ENCODE data around the gene C6orf132. TPM values are rescaled to one million over a fixed set of nuclear protein-coding genes. Genes with fewer than 3 reads are reported as not detected.
A peak's percentile ranks its signal among the peaks of the same experiment; 100 is the strongest.

C6orf132 gene
- total RNA-seq, 1 experiment from 2014 or later = 48.4 TPM

GRCh38 chr6:42099340-42100028, 42.9 kb downstream of the C6orf132 start:
- no peak overlapping the region for H2AFZ ChIP-seq (ENCODE audit: low read length)
- no peak overlapping the region for H4K5ac ChIP-seq (ENCODE audit: insufficient read length, low read depth, low read length)
- no peak overlapping the region for H4K91ac ChIP-seq (ENCODE audit: insufficient read length, low read depth, low read length)
- H3K14ac ChIP-seq (ENCODE audit: insufficient read depth, low read length) = no peak overlapping the region
- peaks cover 3% of the 10 kb centered on the region for H3K23me2 ChIP-seq (ENCODE audit: insufficient read length, low read depth, low read length, poor library complexity, severe bottlenecking)
- no peak overlapping the region for H3K4ac ChIP-seq (ENCODE audit: low read depth, low read length)
- no peak overlapping the region for H2BK12ac ChIP-seq (ENCODE audit: insufficient read length, low read depth, low read length)
- H2BK15ac ChIP-seq (ENCODE audit: low read depth, low read length) = no peak overlapping the region
- Mint-ChIP-seq H3K9me3 (no peaks in the 10 kb centered on the region), H3K27me3 (ENCODE audit: low read depth) (peaks cover 49% of the 10 kb centered on the region), H3K4me1 (peaks cover 17 to 34% of the 10 kb centered on the region in 2 experiments), H3K27ac (peak overlapping the region in 1 of 3 experiments; percentile 34; a peak in 2 of 7 replicates), H3K4me3 (no peak overlapping the region), H3K36me3 (ENCODE audit: insufficient read depth in 1 of 3, low read depth in 3 of 3) (peaks cover 17 to 33% (median 31%) of the 10 kb centered on the region in 3 experiments; a peak in 6 of 7 replicates)
- H3K9ac ChIP-seq (ENCODE audit: extremely low read depth, insufficient read length, low read length) = no peak overlapping the region
- no peak for DNase-seq
- H4K20me1 ChIP-seq (ENCODE audit: control insufficient read depth, insufficient read depth, insufficient read length) = no peaks in the 10 kb centered on the region
- H3T11ph ChIP-seq (ENCODE audit: low read length) = no peak overlapping the region
- no peak overlapping the region for H2BK20ac ChIP-seq (ENCODE audit: low read depth, low read length, poor library complexity, severe bottlenecking)
- no peak overlapping the region for H3K56ac ChIP-seq (ENCODE audit: insufficient read length, low read depth, low read length)
- no peak overlapping the region for H2AK5ac ChIP-seq (ENCODE audit: insufficient read length, low read length)
- H3K18ac ChIP-seq (ENCODE audit: insufficient read length, low read depth, low read length) = no peak overlapping the region
- no peak overlapping the region for H3K23ac ChIP-seq (ENCODE audit: insufficient read length, low read depth, low read length)
- no peaks in the 10 kb centered on the region for H3K79me1 ChIP-seq (ENCODE audit: insufficient read depth, low read depth, low read length, poor library complexity, severe bottlenecking)
- TF ChIP-seq CTCF (conservative IDR thresholded peaks at IDR 0.05) = no peak
- no peaks in the 10 kb centered on the region for H3K79me2 ChIP-seq (ENCODE audit: insufficient read depth, low read length)
- H3K4me2 ChIP-seq (ENCODE audit: insufficient read depth, insufficient read length, low read length) = no peak overlapping the region
- H2BK120ac ChIP-seq (ENCODE audit: low read depth, low read length, poor library complexity, severe bottlenecking) = no peak overlapping the region
- no peak overlapping the region for H3K27ac ChIP-seq (ENCODE audit: insufficient read length, low read depth, low read length)
- no CpG with 5 or more reads among the region's 13 CpGs for WGBS (ENCODE audit: extremely low coverage, insufficient read length, low lambda C conversion rate)
- H3K9me3 ChIP-seq (ENCODE audit: control insufficient read depth, low read depth, low read length) = no peaks in the 10 kb centered on the region
- H2BK5ac ChIP-seq (ENCODE audit: insufficient read length, low read length) = no peak overlapping the region
- H4K8ac ChIP-seq (replicated peaks; ENCODE audit: insufficient read length, low read depth, low read length) = no peak overlapping the region
- no peaks in the 10 kb centered on the region for H3K4me1 ChIP-seq (ENCODE audit: insufficient read depth, low read length)
- H3K27me3 ChIP-seq (ENCODE audit: insufficient read depth, low read length) = no peaks in the 10 kb centered on the region; the same call in 1 of the 2 replicates
